ENCODE results near the gene TMEM238L. TPM values are rescaled to one million over a fixed set of nuclear protein-coding genes. Genes with fewer than 3 reads are reported as not detected.

Gene TMEM238L
- total RNA-seq, 6 experiments from 2014 or later = not detected

GRCh38 chr17:10768750-10769251, 35.1 kb downstream of the TMEM238L start:
- H3K4me3 Mint-ChIP-seq = no peak overlapping the region
- no peak overlapping the region for H3K27ac Mint-ChIP-seq
- no peak for DNase-seq
- TF ChIP-seq CTCF (IDR thresholded peaks at IDR 0.05) = no peak
- peaks cover 5% of the 10 kb centered on the region; the same call in 1 of the 2 replicates for H3K27me3 Mint-ChIP-seq (ENCODE audit: insufficient read depth)
- peaks cover 14% of the 10 kb centered on the region for H3K9me3 Mint-ChIP-seq
- no peaks in the 10 kb centered on the region for H3K36me3 Mint-ChIP-seq (ENCODE audit: low read depth)
- no peaks in the 10 kb centered on the region for H3K4me1 Mint-ChIP-seq (ENCODE audit: low read depth)

- Mint-ChIP-seq H3K27ac (no peak overlapping the region), H3K27me3 (ENCODE audit: insufficient read depth) (peaks cover 5% of the 10 kb centered on the region), H3K4me1 (ENCODE audit: low read depth) (no peaks in the 10 kb centered on the region), H3K9me3 (peaks cover 11% of the 10 kb centered on the region), H3K4me3 (no peak overlapping the region), H3K36me3 (ENCODE audit: low read depth) (no peaks in the 10 kb centered on the region)
- DNase-seq = no peak
- TF ChIP-seq CTCF (IDR thresholded peaks at IDR 0.05) = no peak
Measured at GRCh38 chr17:10767232-10767631, 36.7 kb downstream of the TMEM238L start.

- H3K4me3 Mint-ChIP-seq = no peak overlapping the region
- no peaks in the 10 kb centered on the region for H3K4me1 Mint-ChIP-seq (ENCODE audit: low read depth)
- no peaks in the 10 kb centered on the region for H3K36me3 Mint-ChIP-seq (ENCODE audit: low read depth)
- DNase-seq = no peak
- no peak for TF ChIP-seq CTCF (IDR thresholded peaks at IDR 0.05)
- H3K27me3 Mint-ChIP-seq (ENCODE audit: insufficient read depth) = peaks cover 3% of the 10 kb centered on the region
- 0 out of 2 replicates have a peak, but pooled peaks cover 4% of the 10 kb centered on the region for H3K9me3 Mint-ChIP-seq
- H3K27ac Mint-ChIP-seq = no peak overlapping the region
Measured at GRCh38 chr17:10762037-10762436, 41.9 kb downstream of the TMEM238L start.

GRCh38 chr17:10761281-10761680, 42.6 kb downstream of the TMEM238L start:
- Mint-ChIP-seq H3K4me1 (ENCODE audit: low read depth) (no peaks in the 10 kb centered on the region), H3K36me3 (ENCODE audit: low read depth) (no peaks in the 10 kb centered on the region), H3K27ac (no peak overlapping the region)

GRCh38 chr17:10758062-10758461, 45.8 kb downstream of the TMEM238L start:
- no peak for DNase-seq
- Mint-ChIP-seq H3K9me3 (no peaks in the 10 kb centered on the region), H3K4me1 (ENCODE audit: low read depth) (no peaks in the 10 kb centered on the region), H3K27me3 (ENCODE audit: insufficient read depth) (peaks cover 9% of the 10 kb centered on the region), H3K36me3 (ENCODE audit: low read depth) (no peaks in the 10 kb centered on the region), H3K4me3 (no peak overlapping the region), H3K27ac (no peak overlapping the region)
- no peak for TF ChIP-seq CTCF (IDR thresholded peaks at IDR 0.05)

More at GRCh38 chr17:10761281-10761680, 42.6 kb downstream of the TMEM238L start:
- no peak for DNase-seq
- H3K4me3 Mint-ChIP-seq = no peak overlapping the region
- peaks cover 2% of the 10 kb centered on the region for H3K27me3 Mint-ChIP-seq (ENCODE audit: insufficient read depth)
- 0 out of 2 replicates have a peak, but pooled peaks cover 4% of the 10 kb centered on the region for H3K9me3 Mint-ChIP-seq
- TF ChIP-seq CTCF (IDR thresholded peaks at IDR 0.05) = no peak

- H3K27me3 Mint-ChIP-seq (ENCODE audit: insufficient read depth) = peaks cover 9% of the 10 kb centered on the region
- no peak for TF ChIP-seq CTCF (IDR thresholded peaks at IDR 0.05)
- no peak overlapping the region for H3K4me3 Mint-ChIP-seq
- no peaks in the 10 kb centered on the region for H3K4me1 Mint-ChIP-seq (ENCODE audit: low read depth)
- no peaks in the 10 kb centered on the region for H3K9me3 Mint-ChIP-seq
- H3K27ac Mint-ChIP-seq = no peak overlapping the region
- DNase-seq = no peak
- H3K36me3 Mint-ChIP-seq (ENCODE audit: low read depth) = no peaks in the 10 kb centered on the region
Measured at GRCh38 chr17:10757647-10758046, 46.3 kb downstream of the TMEM238L start.
